Endothelial cell of umbilical vein (primary cell): ENCODE data around the gene ADGB. TPM values are rescaled to one million over a fixed set of nuclear protein-coding genes. Genes with fewer than 3 reads are reported as not detected.

Source experiments
- BruUV-seq: library from RNA; stranded (reverse); fragments of 400-500 nt; replicated peaks from 2 replicates; lab custom pipeline; 2021; lab: Mats Ljungman, UMichigan
- CTCF ChIA-PET: fragments of 300-600, 350-600 bp; sonication (Branson Sonifier 250); formaldehyde crosslinking; loops from one replicate; lab custom pipeline; 2021; ENCODE audit warnings: antibody characterized with exemption, inconsistent platforms; lab: Charles Lee
- POLR2A ChIA-PET: fragments of 300-600, 350-600 bp; sonication (Branson Sonifier 250); formaldehyde crosslinking; loops from one replicate; lab custom pipeline; 2021; ENCODE audit warnings: antibody characterized with exemption, inconsistent platforms; lab: Charles Lee
- DNase-seq: peaks from one replicate; pipeline ENCODE4 v3.0.0-alpha.2; 2011; ENCODE audit warnings: low read depth, low spot score
- FAIRE-seq: peaks from 2 replicates; lab custom pipeline; 2011; peaks lifted over from hg19 to GRCh38; lab: Jason Lieb, UNC
- H2AFZ ChIP-seq: 2 replicates; pipeline ENCODE4 v1.6.0; 2012; ENCODE audit warnings: low read depth, low read length, control low read depth, inconsistent platforms
- H3K27ac ChIP-seq: 2 replicates; pipeline ENCODE4 v1.5.1; 2011; ENCODE audit warnings: low read depth, mild to moderate bottlenecking, control low read depth, low read length, moderate library complexity; ENCODE audit not compliant: insufficient read depth
- H3K27me3 ChIP-seq, 2 experiments: 2 replicates each; pipeline versions ENCODE4 v1.6.0 to v1.6.1; 2011; ENCODE audit warnings: low read length in 2 of 2, mixed read lengths in 1 of 2; ENCODE audit not compliant: control insufficient read depth in 2 of 2, insufficient read depth in 2 of 2
- H3K36me3 ChIP-seq, 2 experiments: 2 replicates in 1 of 2; 3 replicates in 1 of 2; pipeline ENCODE4 v1.5.1; 2011; ENCODE audit warnings: low read length in 2 of 2, mild to moderate bottlenecking in 1 of 2, moderate library complexity in 1 of 2; ENCODE audit not compliant: control insufficient read depth in 2 of 2, insufficient read depth in 2 of 2; ENCODE audit errors: extremely low read depth in 1 of 2
- H3K4me1 ChIP-seq: 3 replicates; pipeline ENCODE4 v1.5.1; 2011; ENCODE audit warnings: mild to moderate bottlenecking, low read length; ENCODE audit not compliant: control insufficient read depth, insufficient read depth; ENCODE audit errors: extremely low read depth
- H3K4me2 ChIP-seq: 2 replicates; pipeline ENCODE4 v1.6.1; 2011; ENCODE audit warnings: low read length, control low read depth, mixed read lengths; ENCODE audit not compliant: insufficient read depth
- H3K4me3 ChIP-seq, 3 experiments: fragments of 200-600 bp in 1 of 3; sonication (generic), shearing (Covaris generic) in 1 of 3; replicated peaks in 1 of 3; 2 replicates each; pipeline ENCODE4 v1.5.1; 2011 to 2016; ENCODE audit warnings: control low read depth in 3 of 3, low read length in 3 of 3, mild to moderate bottlenecking in 2 of 3, inconsistent platforms in 1 of 3, low read depth in 1 of 3, moderate library complexity in 1 of 3; ENCODE audit not compliant: insufficient read depth in 1 of 3
- H3K79me2 ChIP-seq: 2 replicates; pipeline ENCODE4 v1.6.0; 2012; ENCODE audit warnings: low read length, inconsistent platforms; ENCODE audit not compliant: control insufficient read depth, insufficient read depth
- H3K9ac ChIP-seq: replicated peaks from 2 replicates; pipeline ENCODE3; 2011; ENCODE audit warnings: low read length, control low read depth; ENCODE audit not compliant: insufficient read depth; ENCODE audit errors: extremely low read depth
- H3K9me1 ChIP-seq: replicated peaks from 3 replicates; pipeline ENCODE4 v1.6.0; 2011; ENCODE audit warnings: mild to moderate bottlenecking, low read length; ENCODE audit not compliant: control insufficient read depth, insufficient read depth; ENCODE audit errors: extremely low read depth
- H3K9me3 ChIP-seq: replicated peaks from 2 replicates; pipeline ENCODE4 v1.5.1; 2012; ENCODE audit warnings: low read length, inconsistent platforms; ENCODE audit not compliant: control insufficient read depth, insufficient read depth
- H4K20me1 ChIP-seq: replicated peaks from 2 replicates; pipeline ENCODE3; 2011; ENCODE audit warnings: mild to moderate bottlenecking, low read length; ENCODE audit not compliant: control insufficient read depth, insufficient read depth; ENCODE audit errors: extremely low read depth
- EZH2 ChIP-seq: IDR thresholded peaks from 2 replicates; pipeline ENCODE4 v1.6.1; 2012; ENCODE audit warnings: borderline replicate concordance, low read depth, mild to moderate bottlenecking, moderate library complexity, low read length, inconsistent platforms; ENCODE audit not compliant: severe bottlenecking
- FOS ChIP-seq: IDR thresholded peaks from 2 replicates; pipeline ENCODE4 v1.6.1; 2011; ENCODE audit warnings: mild to moderate bottlenecking, low read length, moderate library complexity, borderline replicate concordance; ENCODE audit not compliant: insufficient read depth
- GATA2 ChIP-seq: IDR thresholded peaks from 2 replicates; pipeline ENCODE4 v1.7.0; 2011; ENCODE audit warnings: low read depth, mild to moderate bottlenecking, moderate library complexity, mixed read lengths, low read length; ENCODE audit not compliant: insufficient read length, insufficient read depth
- JUN ChIP-seq: IDR thresholded peaks from 2 replicates; pipeline ENCODE4 v1.6.1; 2011; ENCODE audit warnings: borderline replicate concordance, low read depth; ENCODE audit not compliant: insufficient read length, insufficient read depth
- POLR2A ChIP-seq: IDR thresholded peaks from 2 replicates; pipeline ENCODE4 v1.6.1; 2012; ENCODE audit warnings: low read depth, mild to moderate bottlenecking, control low read depth, low read length
- POLR2AphosphoS5 ChIP-seq: IDR thresholded peaks from 2 replicates; pipeline ENCODE4 v1.6.1; 2012; ENCODE audit warnings: low read depth, mild to moderate bottlenecking, control low read depth, low read length, moderate library complexity; ENCODE audit not compliant: insufficient read depth
- dilution Hi-C: fragments of 300-500 bp; cut with MboI; formaldehyde crosslinking; loops from one replicate; pipeline ENCODE4 v1.15.0; 2019; ENCODE audit warnings: low sequenced_read_pairs; ENCODE audit not compliant: extremely low pct_ligation_motif_present
- intact Hi-C: fragments of 100-400 bp; cut with micrococcal nuclease; formaldehyde crosslinking; loops from one replicate; pipeline ENCODE4 v1.10.0; 2022
- polyA plus RNA-seq, 4 experiments: library from polyadenylated mRNA; depleted of rRNA in 3 of 4; stranded (reverse) in 3 of 4; unstranded in 1 of 4; fragments of >200 nt; gene quantifications; 2 replicates each; pipeline versions ENCODE4 v1.2.1 to v1.2.3, GENCODE V29; 2011 to 2012; ENCODE audit warnings: missing spikeins in 1 of 4
- total RNA-seq: library from RNA; stranded (reverse); gene quantifications from 2 replicates; pipeline ENCODE4 v1.2.3, GENCODE V29; 2021
- TF ChIP-seq, protein P1 (sequence below), 2 donors: IDR thresholded peaks; 1 replicate in 1 of 2; 2 replicates in 1 of 2; pipeline ENCODE4 v1.5.1; 2011; ENCODE audit warnings: low read length in 2 of 2, mild to moderate bottlenecking in 2 of 2, moderate library complexity in 2 of 2, control low read depth in 1 of 2, inconsistent platforms in 1 of 2, low read depth in 1 of 2; ENCODE audit not compliant: insufficient read depth in 1 of 2; ENCODE audit errors: extremely low read depth in 1 of 2
- TF ChIP-seq, protein P2 (sequence below): IDR thresholded peaks from 2 replicates; pipeline ENCODE4 v1.6.1; 2011; ENCODE audit not compliant: insufficient read depth, insufficient read length

Gene ADGB
- total and polyA plus RNA-seq, 2 donors (not counting 3 experiments of a cell fraction or from before 2014, with no cell fraction given), result not detected

DNA sequence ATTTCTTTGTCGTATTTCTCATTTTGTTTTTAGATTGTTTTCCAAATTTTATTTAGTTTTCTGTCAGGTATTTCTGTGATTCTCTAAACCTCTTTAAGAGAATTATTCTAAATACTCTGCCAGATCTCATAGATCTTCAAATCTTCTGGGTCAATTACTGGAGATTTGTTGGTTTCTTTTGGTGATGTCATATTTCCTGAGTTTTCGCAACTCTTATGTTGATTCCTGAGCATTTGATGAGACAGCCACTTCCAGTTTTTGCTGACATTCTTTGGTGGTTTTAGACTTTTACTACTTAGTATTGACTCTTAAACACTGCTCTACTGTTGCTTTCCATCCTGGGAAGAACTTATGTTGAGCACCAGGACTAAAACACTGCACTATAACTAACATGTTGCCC lies 21.9 kb downstream of the ADGB start:
- Histone ChIP-seq H3K9me3 (no peaks in the 10 kb centered on the region), H3K4me3 (no peak overlapping the region), H3K9ac (no peak overlapping the region), H3K9me1 (no peaks in the 10 kb centered on the region), H3K27ac (no peak overlapping the region), H3K36me3 (no peaks in the 10 kb centered on the region), H2AFZ (no peak overlapping the region), H3K4me2 (no peak overlapping the region), H4K20me1 (no peaks in the 10 kb centered on the region), H3K27me3 (no peaks in the 10 kb centered on the region), H3K79me2 (no peaks in the 10 kb centered on the region), H3K4me1 (no peaks in the 10 kb centered on the region)
- dilution Hi-C loops (no loop called here), intact Hi-C loops (no loop called here)
- ChIA-PET POLR2A (no interaction called here), CTCF (no interaction called here)
- no peak for FAIRE-seq
- no peak for DNase-seq
- no TSS peak for BruUV-seq
- TF ChIP-seq POLR2AphosphoS5 (no peak), EZH2 (no peak), FOS (no peak), GATA2 (no peak), JUN (no peak), POLR2A (no peak)
- TF ChIP-seq, protein P1, sequence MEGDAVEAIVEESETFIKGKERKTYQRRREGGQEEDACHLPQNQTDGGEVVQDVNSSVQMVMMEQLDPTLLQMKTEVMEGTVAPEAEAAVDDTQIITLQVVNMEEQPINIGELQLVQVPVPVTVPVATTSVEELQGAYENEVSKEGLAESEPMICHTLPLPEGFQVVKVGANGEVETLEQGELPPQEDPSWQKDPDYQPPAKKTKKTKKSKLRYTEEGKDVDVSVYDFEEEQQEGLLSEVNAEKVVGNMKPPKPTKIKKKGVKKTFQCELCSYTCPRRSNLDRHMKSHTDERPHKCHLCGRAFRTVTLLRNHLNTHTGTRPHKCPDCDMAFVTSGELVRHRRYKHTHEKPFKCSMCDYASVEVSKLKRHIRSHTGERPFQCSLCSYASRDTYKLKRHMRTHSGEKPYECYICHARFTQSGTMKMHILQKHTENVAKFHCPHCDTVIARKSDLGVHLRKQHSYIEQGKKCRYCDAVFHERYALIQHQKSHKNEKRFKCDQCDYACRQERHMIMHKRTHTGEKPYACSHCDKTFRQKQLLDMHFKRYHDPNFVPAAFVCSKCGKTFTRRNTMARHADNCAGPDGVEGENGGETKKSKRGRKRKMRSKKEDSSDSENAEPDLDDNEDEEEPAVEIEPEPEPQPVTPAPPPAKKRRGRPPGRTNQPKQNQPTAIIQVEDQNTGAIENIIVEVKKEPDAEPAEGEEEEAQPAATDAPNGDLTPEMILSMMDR (IDR thresholded peaks at IDR 0.05; ENCODE audit: extremely low read depth in 1 of 2, insufficient read depth in 1 of 2, low read depth in 1 of 2, low read length in 2 of 2), result no peak
- TF ChIP-seq, protein P2, sequence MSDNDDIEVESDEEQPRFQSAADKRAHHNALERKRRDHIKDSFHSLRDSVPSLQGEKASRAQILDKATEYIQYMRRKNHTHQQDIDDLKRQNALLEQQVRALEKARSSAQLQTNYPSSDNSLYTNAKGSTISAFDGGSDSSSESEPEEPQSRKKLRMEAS, result no peak
